Neural cell (in vitro differentiated cells): ENCODE measurements around the gene XXYLT1. TPM values are rescaled to one million over a fixed set of nuclear protein-coding genes. Genes with fewer than 3 reads are reported as not detected.

Experiments
- H2AFZ ChIP-seq: fragments of 200-600, 300-800 bp; sonication (generic), shearing (Covaris generic); 2 replicates; pipeline ENCODE4 v1.6.0; 2014; ENCODE audit warnings: low read depth, mild to moderate bottlenecking, antibody characterized with exemption, low read length, moderate library complexity
- H3F3A ChIP-seq: fragments of 200-600 bp; shearing (Covaris generic); 2 replicates; pipeline ENCODE4 v1.6.1; 2016; ENCODE audit warnings: mild to moderate bottlenecking, moderate library complexity, mixed read lengths, antibody characterized with exemption, low read length; ENCODE audit not compliant: insufficient read depth, poor library complexity, severe bottlenecking
- H3K27ac ChIP-seq: fragments of 200-600, 300-800 bp; sonication (generic), shearing (Covaris generic); 2 replicates; pipeline ENCODE4 v1.5.1; 2014; ENCODE audit warnings: mild to moderate bottlenecking, low read length, moderate library complexity
- H3K27me3 ChIP-seq: fragments of 300-800, 200-600 bp; sonication (generic), shearing (Covaris generic); 2 replicates; pipeline ENCODE4 v1.6.0; 2014; ENCODE audit warnings: mild to moderate bottlenecking, low read depth, low read length, moderate library complexity; ENCODE audit not compliant: insufficient read depth
- H3K36me3 ChIP-seq: fragments of 300-800, 200-600 bp; sonication (generic), shearing (Covaris generic); 2 replicates; pipeline ENCODE4 v1.5.1; 2014; ENCODE audit warnings: mild to moderate bottlenecking, antibody characterized with exemption, low read length, moderate library complexity; ENCODE audit not compliant: insufficient read depth
- H3K4me2 ChIP-seq: fragments of 300-800, 200-600 bp; sonication (generic), shearing (Covaris generic); 2 replicates; pipeline ENCODE4 v1.6.0; 2014; ENCODE audit warnings: mild to moderate bottlenecking, low read length
- H3K4me3 ChIP-seq: fragments of 300-800, 200-600 bp; sonication (generic), shearing (Covaris generic); 2 replicates; pipeline ENCODE4 v1.5.1; 2014; ENCODE audit warnings: mild to moderate bottlenecking, low read length, moderate library complexity
- H3K79me2 ChIP-seq: fragments of 200-600 bp; shearing (Covaris generic); replicated peaks from 2 replicates; pipeline ENCODE4 v1.6.0; 2014; ENCODE audit warnings: mild to moderate bottlenecking, low read length, moderate library complexity; ENCODE audit not compliant: insufficient read depth
- H3K9ac ChIP-seq: fragments of 300-800, 200-600 bp; sonication (generic), shearing (Covaris generic); 2 replicates; pipeline ENCODE4 v1.6.1; 2016; ENCODE audit warnings: mild to moderate bottlenecking, low read length, mixed read lengths
- H3K9me2 ChIP-seq: fragments of 200-600 bp; shearing (Covaris generic); 2 replicates; pipeline ENCODE4 v1.6.1; 2016; ENCODE audit warnings: mild to moderate bottlenecking, low read length, mixed read lengths; ENCODE audit not compliant: insufficient read depth
- H3K9me3 ChIP-seq: fragments of 200-600, 300-800 bp; sonication (generic), shearing (Covaris generic); 2 replicates; pipeline ENCODE4 v1.6.1; 2016; ENCODE audit warnings: mild to moderate bottlenecking, mixed run types, low read length, moderate library complexity, mixed read lengths
- H4K20me1 ChIP-seq: fragments of 200-600 bp; shearing (Covaris generic); 2 replicates; pipeline ENCODE4 v1.6.1; 2016; ENCODE audit warnings: mild to moderate bottlenecking, mixed run types; ENCODE audit not compliant: insufficient read depth
- EP300 ChIP-seq: fragments of 450-650 bp; conservative IDR thresholded peaks from 2 replicates; pipeline ENCODE4 v1.6.1; 2014; ENCODE audit warnings: antibody characterized with exemption, mild to moderate bottlenecking, moderate library complexity; ENCODE audit not compliant: poor library complexity, severe bottlenecking
- EZH2 ChIP-seq: fragments of 200-600, 300-800 bp; shearing (Covaris generic), sonication (generic); IDR thresholded peaks from 2 replicates; pipeline ENCODE4 v1.6.1; 2014; ENCODE audit warnings: antibody characterized with exemption, low read length, borderline replicate concordance, mild to moderate bottlenecking; ENCODE audit not compliant: insufficient read depth, poor library complexity, severe bottlenecking
- MXI1 ChIP-seq: fragments of 450-650 bp; conservative IDR thresholded peaks from 2 replicates; pipeline ENCODE4 v1.6.1; 2014; ENCODE audit warnings: antibody characterized with exemption, mild to moderate bottlenecking; ENCODE audit not compliant: poor library complexity, severe bottlenecking
- POLR2AphosphoS5 ChIP-seq: IDR thresholded peaks from 2 replicates; pipeline ENCODE4 v1.6.1; 2012
- RAD21 ChIP-seq: fragments of 450-650 bp; conservative IDR thresholded peaks from 2 replicates; pipeline ENCODE4 v1.6.1; 2014; ENCODE audit warnings: antibody characterized with exemption, mild to moderate bottlenecking, moderate library complexity
- REST ChIP-seq: IDR thresholded peaks from 2 replicates; pipeline ENCODE4 v1.6.1; 2012; ENCODE audit warnings: borderline replicate concordance
- SMC3 ChIP-seq: fragments of 450-650 bp; conservative IDR thresholded peaks from 2 replicates; pipeline ENCODE4 v1.6.1; 2014; ENCODE audit warnings: antibody characterized with exemption, mild to moderate bottlenecking, moderate library complexity; ENCODE audit not compliant: poor library complexity
- TAF1 ChIP-seq: IDR thresholded peaks from 2 replicates; pipeline ENCODE4 v1.6.1; 2012; ENCODE audit warnings: low read depth
- polyA plus RNA-seq: library from polyadenylated mRNA; depleted of rRNA; stranded (reverse); fragments of >200 nt; gene quantifications from 2 replicates; pipeline ENCODE4 v1.2.3, GENCODE V29; 2014
- TF ChIP-seq, protein P1 (sequence below): fragments of 450-650 bp; IDR thresholded peaks from 2 replicates; pipeline ENCODE4 v1.5.1; 2014; ENCODE audit warnings: antibody characterized with exemption, mild to moderate bottlenecking, moderate library complexity; ENCODE audit not compliant: poor library complexity, severe bottlenecking

XXYLT1 gene
- polyA plus RNA-seq, 1 donor from 2014 or later = 25.4 TPM

- no peaks in the 10 kb centered on the region for H3F3A ChIP-seq
- peak overlapping the region; percentile 44 for H3K4me2 ChIP-seq
- no peaks in the 10 kb centered on the region for H3K27me3 ChIP-seq
- peak overlapping the region; percentile 51 for H2AFZ ChIP-seq
- H3K9ac ChIP-seq = peak overlapping the region; percentile 80
- H3K4me3 ChIP-seq = peak overlapping the region; percentile 78
- H3K27ac ChIP-seq = peak overlapping the region; percentile 51
- H3K9me3 ChIP-seq = no peaks in the 10 kb centered on the region
- H3K79me2 ChIP-seq = peaks cover 4% of the 10 kb centered on the region
- H3K36me3 ChIP-seq = no peaks in the 10 kb centered on the region
- H3K9me2 ChIP-seq = no peaks in the 10 kb centered on the region
- H4K20me1 ChIP-seq = no peaks in the 10 kb centered on the region
- TF ChIP-seq MXI1 (peak; percentile 59), POLR2AphosphoS5 (peak; percentile 47), SMC3 (peak; percentile 97), EZH2 (no peak), EP300 (peak; percentile 43), REST (no peak), RAD21 (peak; percentile 98), TAF1 (no peak)
- TF ChIP-seq, protein P1, sequence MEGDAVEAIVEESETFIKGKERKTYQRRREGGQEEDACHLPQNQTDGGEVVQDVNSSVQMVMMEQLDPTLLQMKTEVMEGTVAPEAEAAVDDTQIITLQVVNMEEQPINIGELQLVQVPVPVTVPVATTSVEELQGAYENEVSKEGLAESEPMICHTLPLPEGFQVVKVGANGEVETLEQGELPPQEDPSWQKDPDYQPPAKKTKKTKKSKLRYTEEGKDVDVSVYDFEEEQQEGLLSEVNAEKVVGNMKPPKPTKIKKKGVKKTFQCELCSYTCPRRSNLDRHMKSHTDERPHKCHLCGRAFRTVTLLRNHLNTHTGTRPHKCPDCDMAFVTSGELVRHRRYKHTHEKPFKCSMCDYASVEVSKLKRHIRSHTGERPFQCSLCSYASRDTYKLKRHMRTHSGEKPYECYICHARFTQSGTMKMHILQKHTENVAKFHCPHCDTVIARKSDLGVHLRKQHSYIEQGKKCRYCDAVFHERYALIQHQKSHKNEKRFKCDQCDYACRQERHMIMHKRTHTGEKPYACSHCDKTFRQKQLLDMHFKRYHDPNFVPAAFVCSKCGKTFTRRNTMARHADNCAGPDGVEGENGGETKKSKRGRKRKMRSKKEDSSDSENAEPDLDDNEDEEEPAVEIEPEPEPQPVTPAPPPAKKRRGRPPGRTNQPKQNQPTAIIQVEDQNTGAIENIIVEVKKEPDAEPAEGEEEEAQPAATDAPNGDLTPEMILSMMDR = peak; percentile 96
Observed at GRCh38 chr3:195259475-195260279, 11.3 kb downstream of the XXYLT1 start.

GRCh38 chr3:195259154-195259474, 11.8 kb downstream of the XXYLT1 start:
- H3K4me2 ChIP-seq = peak overlapping the region; percentile 44
- H3K36me3 ChIP-seq = no peaks in the 10 kb centered on the region
- H3K27me3 ChIP-seq = no peaks in the 10 kb centered on the region
- no peak for TF ChIP-seq SMC3
- no peak for TF ChIP-seq RAD21
- no peak for TF ChIP-seq EP300
- TF ChIP-seq, protein P1 = no peak
- no peak for TF ChIP-seq TAF1
- TF ChIP-seq EZH2 = no peak
- TF ChIP-seq POLR2AphosphoS5 = no peak
- no peak for TF ChIP-seq REST
- no peak for TF ChIP-seq MXI1
- peak overlapping the region; percentile 80 for H3K9ac ChIP-seq
- H2AFZ ChIP-seq = no peak overlapping the region
- H3K9me2 ChIP-seq = no peaks in the 10 kb centered on the region
- H3K9me3 ChIP-seq = no peaks in the 10 kb centered on the region
- peak overlapping the region; percentile 78 for H3K4me3 ChIP-seq
- H3K79me2 ChIP-seq = peaks cover 4% of the 10 kb centered on the region
- peak overlapping the region; percentile 51 for H3K27ac ChIP-seq
- H3F3A ChIP-seq = no peaks in the 10 kb centered on the region
- no peaks in the 10 kb centered on the region for H4K20me1 ChIP-seq
